BLaER1 treated with 17β-estradiol and CSF1 and Interleukin-3, amounts not matched to agents 10 nM and 100 nM (cell line): ENCODE measurements around the gene CRKL.
"Not testable (repeated sequence)": the region's sequence is repeated elsewhere in the genome, so short reads cannot be mapped to it uniquely, and the experiment has no call there.

Experiments
- H3K27ac ChIP-seq, 11 experiments: shearing (Covaris generic); formaldehyde crosslinking; 2 replicates each; pipeline ENCODE4 v1.8.1; 2022
- H3K27me3 ChIP-seq, 11 experiments: shearing (Covaris generic); formaldehyde crosslinking; 2 replicates each; pipeline ENCODE4 v1.8.1; 2022
- H3K36me3 ChIP-seq, 11 experiments: shearing (Covaris generic); formaldehyde crosslinking; 2 replicates each; pipeline ENCODE4 v1.8.1; 2022
- H3K4me1 ChIP-seq, 10 experiments: shearing (Covaris generic); formaldehyde crosslinking; 2 replicates each; pipeline ENCODE4 v1.8.1; 2022
- H3K4me2 ChIP-seq, 11 experiments: shearing (Covaris generic); formaldehyde crosslinking; 2 replicates each; pipeline ENCODE4 v1.8.1; 2022
- H3K4me3 ChIP-seq, 10 experiments: shearing (Covaris generic); formaldehyde crosslinking; 2 replicates each; pipeline ENCODE4 v1.8.1; 2022
- H3K9ac ChIP-seq, 11 experiments: shearing (Covaris generic); formaldehyde crosslinking; 2 replicates each; pipeline ENCODE4 v1.8.1; 2022
- H3K9me3 ChIP-seq, 11 experiments: shearing (Covaris generic); formaldehyde crosslinking; replicated peaks in 1 of 11; 2 replicates each; pipeline ENCODE4 v1.8.1; 2022
- H4K20me1 ChIP-seq, 11 experiments: shearing (Covaris generic); formaldehyde crosslinking; 2 replicates each; pipeline ENCODE4 v1.8.1; 2022
- Cebpa-rat ChIP-seq, 11 experiments: shearing (Covaris generic); IDR thresholded peaks; 2 replicates each; pipeline ENCODE4 v1.8.1; 2022

Gene CRKL

DNA sequence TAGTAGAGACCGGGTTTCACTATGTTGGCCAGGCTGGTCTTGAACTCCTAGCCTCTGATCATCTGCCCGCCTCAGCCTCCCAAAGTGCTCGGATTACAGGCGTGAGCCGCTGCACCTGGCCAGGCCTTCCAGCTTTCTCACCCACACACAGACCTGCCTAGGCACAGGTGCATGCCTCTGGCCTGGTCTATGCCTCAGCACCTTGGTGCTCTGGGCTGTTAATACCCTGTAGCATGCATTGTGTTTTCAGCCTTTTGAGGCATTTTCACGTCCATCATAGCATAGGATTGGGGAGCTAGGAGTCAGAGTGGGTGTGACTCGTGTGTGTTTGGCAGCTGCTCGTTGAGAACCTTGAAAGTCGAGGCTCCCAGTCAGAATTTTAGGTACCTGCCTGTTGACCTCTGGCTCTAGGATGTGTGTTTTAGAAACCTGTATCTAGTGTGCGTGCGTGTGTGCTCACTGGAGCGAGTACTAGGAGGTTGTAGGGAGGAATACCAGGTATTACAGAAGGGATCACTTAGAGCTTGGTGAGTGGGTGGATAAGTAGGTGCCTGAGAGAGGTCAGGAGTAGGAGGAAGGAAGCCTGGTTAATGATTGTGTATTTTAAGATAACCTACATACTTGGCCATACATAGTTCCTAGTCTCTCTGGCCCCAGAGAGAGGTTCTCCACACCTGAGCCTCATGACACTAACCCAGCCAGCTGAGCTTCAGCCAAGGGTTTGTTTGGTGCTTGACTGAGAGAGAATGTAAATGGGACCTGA lies 20.0 kb downstream of the CRKL start:
- Histone ChIP-seq H3K9me3 (no peaks in the 10 kb centered on the region), H4K20me1 (peaks cover 98 to 100% (median 99%) of the 10 kb centered on the region in 11 experiments), H3K27me3 (no peaks in the 10 kb centered on the region), H3K4me1 (peaks cover 20 to 49% (median 26%) of the 10 kb centered on the region in 10 experiments; a peak in 19 of 20 replicates), H3K27ac (no peak overlapping the region), H3K9ac (peak overlapping the region in 3 of 11 experiments; percentile 1 to 38 (median 9); a peak in 3 of 22 replicates), H3K4me3 (no peak overlapping the region), H3K4me2 (peak overlapping the region in 9 of 11 experiments; percentile 4 to 30 (median 18); a peak in 12 of 22 replicates), H3K36me3 (peaks cover 59 to 97% (median 83%) of the 10 kb centered on the region in 11 experiments)
- no peak for TF ChIP-seq Cebpa-rat (IDR thresholded peaks at IDR 0.05)

GRCh38 chr22:20937794-20938671 lies 20.8 kb downstream of the CRKL start:
- no peak overlapping the region; a peak in 2 of 22 replicates for H3K9ac ChIP-seq
- TF ChIP-seq Cebpa-rat (IDR thresholded peaks at IDR 0.05), result no peak
- no peaks in the 10 kb centered on the region for H3K27me3 ChIP-seq
- H3K36me3 ChIP-seq, result peaks cover 59 to 98% (median 84%) of the 10 kb centered on the region in 11 experiments
- peak overlapping the region in 3 of 11 experiments; percentile 4 to 18 (median 5); a peak in 1 of 22 replicates for H3K4me2 ChIP-seq
- peaks cover 20 to 50% (median 26%) of the 10 kb centered on the region in 10 experiments; a peak in 19 of 20 replicates for H3K4me1 ChIP-seq
- H3K27ac ChIP-seq, result no peak overlapping the region
- H3K4me3 ChIP-seq, result no peak overlapping the region
- peaks cover 98 to 100% (median 99%) of the 10 kb centered on the region in 11 experiments for H4K20me1 ChIP-seq
- H3K9me3 ChIP-seq, result no peaks in the 10 kb centered on the region

- H3K4me3 ChIP-seq, H3K27ac ChIP-seq, H3K9me3 ChIP-seq, H3K9ac ChIP-seq, H3K27me3 ChIP-seq: not testable (repeated sequence)
- Histone ChIP-seq H4K20me1 (peaks cover 98 to 100% (median 99%) of the 10 kb centered on the region in 11 experiments), H3K36me3 (peaks cover 47 to 100% (median 79%) of the 10 kb centered on the region in 11 experiments), H3K4me2 (peak overlapping the region in 7 of 11 experiments; percentile 2 to 45 (median 17); a peak in 12 of 22 replicates), H3K4me1 (peaks cover 20 to 56% (median 27%) of the 10 kb centered on the region in 10 experiments; a peak in 19 of 20 replicates)
Measured at GRCh38 chr22:20939457-20940185, 22.4 kb downstream of the CRKL start.

- H3K9ac ChIP-seq, result no peak overlapping the region
- H3K36me3 ChIP-seq, result peaks cover 41 to 100% (median 73%) of the 10 kb centered on the region in 11 experiments
- H4K20me1 ChIP-seq, result peaks cover 98 to 100% (median 99%) of the 10 kb centered on the region in 11 experiments
- peaks cover 20 to 62% (median 32%) of the 10 kb centered on the region in 10 experiments; a peak in 19 of 20 replicates for H3K4me1 ChIP-seq
- H3K4me3 ChIP-seq, result no peak overlapping the region
- H3K9me3 ChIP-seq, result no peaks in the 10 kb centered on the region
- H3K27ac ChIP-seq, result no peak overlapping the region
- no peak for TF ChIP-seq Cebpa-rat (IDR thresholded peaks at IDR 0.05)
- no peaks in the 10 kb centered on the region for H3K27me3 ChIP-seq
- peak overlapping the region in 7 of 11 experiments; percentile 2 to 45 (median 18); a peak in 9 of 22 replicates for H3K4me2 ChIP-seq
Measured at GRCh38 chr22:20940186-20940651, 23.0 kb downstream of the CRKL start.

DNA sequence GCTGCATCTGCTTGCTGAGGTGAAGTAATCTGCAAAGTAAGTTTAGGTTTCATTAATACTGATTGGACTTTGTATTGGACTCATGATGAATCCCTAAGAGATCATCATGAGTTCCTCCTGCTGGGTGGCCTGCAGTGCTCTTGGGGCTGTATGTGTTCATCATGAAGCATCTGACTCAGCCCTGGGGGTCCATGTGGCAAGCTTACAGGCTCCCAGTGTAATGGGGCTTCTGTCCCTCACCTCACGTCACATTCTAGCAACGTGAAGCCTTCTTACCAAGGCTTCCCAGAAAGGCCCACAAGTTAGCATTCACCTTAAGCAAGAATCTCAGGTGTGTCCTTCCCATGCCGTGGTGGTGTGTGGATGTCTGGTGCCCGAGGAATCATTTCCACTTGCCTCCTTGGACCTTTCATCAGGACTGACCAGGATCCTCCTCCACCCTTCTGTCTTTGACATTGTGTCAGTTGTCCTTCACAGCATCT lies 23.7 kb downstream of the CRKL start:
- no peak overlapping the region for H3K27ac ChIP-seq

DNA sequence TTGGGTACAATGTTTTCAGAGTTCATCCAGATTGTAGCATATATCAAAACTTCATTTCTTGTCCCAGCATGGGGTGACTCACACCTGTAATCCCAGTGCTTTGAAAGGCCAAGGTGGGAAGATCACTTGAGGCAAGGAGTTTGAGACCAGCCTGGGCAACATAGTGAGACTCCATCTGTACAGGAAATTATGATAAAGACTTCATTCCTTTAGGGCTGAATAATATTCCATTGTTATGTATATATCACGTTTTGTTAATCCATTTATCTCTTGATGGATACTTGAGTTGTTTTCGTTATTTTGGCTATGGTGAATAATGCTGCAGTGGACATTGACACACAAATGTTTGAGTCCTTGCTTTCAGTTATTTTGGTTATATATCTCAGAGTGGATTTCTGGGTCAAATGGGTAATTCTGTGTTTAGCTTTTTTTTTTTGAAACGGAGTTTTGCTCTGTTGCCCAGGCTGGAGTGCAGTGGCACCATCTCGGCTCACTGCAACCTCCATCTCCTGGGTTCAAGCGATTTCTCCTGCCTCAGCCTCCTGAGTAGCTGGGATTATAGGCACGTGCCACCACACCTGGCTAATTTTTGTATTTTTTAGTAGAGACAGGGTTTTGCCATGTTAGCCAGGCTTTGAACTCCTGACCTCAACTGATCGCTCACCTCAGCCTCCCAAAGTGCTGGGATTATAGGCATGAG lies 25.1 kb downstream of the CRKL start:
- H3K36me3 ChIP-seq, result peaks cover 33 to 100% (median 72%) of the 10 kb centered on the region in 11 experiments
- not testable (repeated sequence) for H3K4me2 ChIP-seq, H3K9ac ChIP-seq, H3K27me3 ChIP-seq, H3K9me3 ChIP-seq, H3K27ac ChIP-seq, H3K4me3 ChIP-seq
- H3K4me1 ChIP-seq, result peaks cover 9 to 48% (median 24%) of the 10 kb centered on the region in 10 experiments; a peak in 19 of 20 replicates
- peaks cover 98 to 100% (median 99%) of the 10 kb centered on the region in 11 experiments for H4K20me1 ChIP-seq

More for the DNA sequence above, 23.7 kb downstream of the CRKL start:
- no peak for TF ChIP-seq Cebpa-rat (IDR thresholded peaks at IDR 0.05)
- H3K27me3 ChIP-seq, result no peaks in the 10 kb centered on the region
- no peak overlapping the region for H3K9ac ChIP-seq
- H3K36me3 ChIP-seq, result peaks cover 36 to 100% (median 72%) of the 10 kb centered on the region in 11 experiments
- peak overlapping the region in 2 of 11 experiments; percentile 13 to 18; a peak in 1 of 22 replicates for H3K4me2 ChIP-seq
- peaks cover 20 to 60% (median 32%) of the 10 kb centered on the region in 10 experiments; a peak in 19 of 20 replicates for H3K4me1 ChIP-seq
- no peak overlapping the region for H3K4me3 ChIP-seq
- no peaks in the 10 kb centered on the region for H3K9me3 ChIP-seq
- peaks cover 98 to 100% (median 99%) of the 10 kb centered on the region in 11 experiments for H4K20me1 ChIP-seq

GRCh38 chr22:20943104-20943933 lies 26.1 kb downstream of the CRKL start:
- H3K4me3 ChIP-seq, result no peak overlapping the region
- H3K9me3 ChIP-seq, result no peaks in the 10 kb centered on the region
- peaks cover 9 to 41% (median 21%) of the 10 kb centered on the region in 10 experiments; a peak in 18 of 20 replicates for H3K4me1 ChIP-seq
- H3K27ac ChIP-seq, result no peak overlapping the region
- H3K27me3 ChIP-seq, result no peaks in the 10 kb centered on the region
- peaks cover 98 to 100% (median 99%) of the 10 kb centered on the region in 11 experiments for H4K20me1 ChIP-seq
- H3K4me2 ChIP-seq, result no peak overlapping the region
- TF ChIP-seq Cebpa-rat (IDR thresholded peaks at IDR 0.05), result no peak
- H3K9ac ChIP-seq, result no peak overlapping the region
- peaks cover 30 to 100% (median 72%) of the 10 kb centered on the region in 11 experiments for H3K36me3 ChIP-seq
